Osteoblast (primary cell): ENCODE data around the gene KRT15. TPM values are rescaled to one million over a fixed set of nuclear protein-coding genes. Genes with fewer than 3 reads are reported as not detected.

Experiments used
- DNase-seq: peaks from one replicate; pipeline ENCODE4 v3.0.0; 2011; ENCODE audit warnings: low spot score, mixed read lengths; ENCODE audit not compliant: insufficient read length; ENCODE audit errors: missing footprints
- H2AFZ ChIP-seq: 2 replicates; pipeline ENCODE4 v1.6.0; 2011; ENCODE audit warnings: mild to moderate bottlenecking, low read length
- H3K27ac ChIP-seq: 2 replicates; pipeline ENCODE4 v1.5.1; 2011; ENCODE audit warnings: mild to moderate bottlenecking, low read depth, low read length, moderate library complexity
- H3K27me3 ChIP-seq: 2 replicates; pipeline ENCODE4 v1.6.0; 2012; ENCODE audit warnings: mild to moderate bottlenecking, control low read depth, inconsistent platforms, low read length, moderate library complexity; ENCODE audit not compliant: insufficient read depth
- H3K36me3 ChIP-seq: 2 replicates; pipeline ENCODE4 v1.5.1; 2011; ENCODE audit warnings: mild to moderate bottlenecking, low read length, control low read depth, moderate library complexity; ENCODE audit not compliant: insufficient read depth
- H3K4me1 ChIP-seq: 2 replicates; pipeline ENCODE4 v1.5.1; 2011; ENCODE audit warnings: mild to moderate bottlenecking, low read length, control low read depth, moderate library complexity; ENCODE audit not compliant: insufficient read depth
- H3K4me2 ChIP-seq: 2 replicates; pipeline ENCODE4 v1.6.0; 2011; ENCODE audit warnings: mild to moderate bottlenecking, low read length; ENCODE audit not compliant: insufficient read depth
- H3K4me3 ChIP-seq: fragments of 200-600 bp; sonication (generic); 3 replicates; pipeline ENCODE4 v1.5.1; 2012; ENCODE audit warnings: mild to moderate bottlenecking, low read length, inconsistent platforms; ENCODE audit not compliant: insufficient read depth
- H3K79me2 ChIP-seq: 2 replicates; pipeline ENCODE4 v1.6.0; 2012; ENCODE audit warnings: mild to moderate bottlenecking, low read length, control low read depth, inconsistent platforms; ENCODE audit not compliant: insufficient read depth
- H3K9me3 ChIP-seq: 2 replicates; pipeline ENCODE4 v1.5.1; 2011; ENCODE audit warnings: low read depth, low read length, control low read depth
- H4K20me1 ChIP-seq: 2 replicates; pipeline ENCODE4 v1.6.0; 2012; ENCODE audit warnings: mild to moderate bottlenecking, low read length, control low read depth; ENCODE audit not compliant: insufficient read depth
- CTCF ChIP-seq: IDR thresholded peaks from 2 replicates; pipeline ENCODE4 v1.5.1; 2011; ENCODE audit warnings: mild to moderate bottlenecking, low read depth, low read length, moderate library complexity; ENCODE audit errors: extremely low read depth
- total RNA-seq: library from RNA; depleted of rRNA; stranded (reverse); fragments of >200 nt; gene quantifications from 2 replicates; pipeline ENCODE4 v1.2.3, GENCODE V29; 2012

Gene KRT15
- total RNA-seq, 1 donor = 0.72 TPM

GRCh38 chr17:41505007-41505808 is 13.5 kb downstream of the KRT15 start, which contains the start of gene KRT13:
Gene KRT13, minus strand, starts transcription at chr17:41505612. Its CDS starts 62 bp downstream, at chr17:41505550.
- no peak within 1 kb of the TSS for H2AFZ ChIP-seq
- peaks cover 11% of the 10 kb centered on the region for H3K4me1 ChIP-seq
- H3K4me2 ChIP-seq = no peak within 1 kb of the TSS
- no peaks in the 10 kb centered on the region for H3K79me2 ChIP-seq
- no peak within 1 kb of the TSS for H3K4me3 ChIP-seq
- H4K20me1 ChIP-seq = no peaks in the 10 kb centered on the region
- H3K36me3 ChIP-seq = no peaks in the 10 kb centered on the region
- no peaks in the 10 kb centered on the region for H3K9me3 ChIP-seq
- no peaks in the 10 kb centered on the region for H3K27me3 ChIP-seq
- TF ChIP-seq CTCF = no peak
- H3K27ac ChIP-seq = no peak within 1 kb of the TSS
- no peak for DNase-seq

- no peak overlapping the region for H3K4me3 ChIP-seq
- H3K4me2 ChIP-seq = no peak overlapping the region
- DNase-seq = no peak
- H3K36me3 ChIP-seq = no peaks in the 10 kb centered on the region
- no peaks in the 10 kb centered on the region for H4K20me1 ChIP-seq
- no peak overlapping the region for H3K27ac ChIP-seq
- TF ChIP-seq CTCF = no peak
- no peaks in the 10 kb centered on the region for H3K79me2 ChIP-seq
- H3K27me3 ChIP-seq = no peaks in the 10 kb centered on the region
- no peak overlapping the region for H2AFZ ChIP-seq
- no peaks in the 10 kb centered on the region for H3K9me3 ChIP-seq
- H3K4me1 ChIP-seq = peaks cover 19% of the 10 kb centered on the region
These were observed 14.3 kb downstream of the KRT15 start for GRCh38 chr17:41504246-41504977.

GRCh38 chr17:41503202-41503601 is 15.5 kb downstream of the KRT15 start:
- H3K79me2 ChIP-seq = no peaks in the 10 kb centered on the region
- no peaks in the 10 kb centered on the region for H4K20me1 ChIP-seq
- no peak for DNase-seq
- H3K27ac ChIP-seq = no peak overlapping the region
- peaks cover 21% of the 10 kb centered on the region for H3K4me1 ChIP-seq
- no peaks in the 10 kb centered on the region for H3K27me3 ChIP-seq
- H3K9me3 ChIP-seq = no peaks in the 10 kb centered on the region
- no peak for TF ChIP-seq CTCF
- no peak overlapping the region for H3K4me3 ChIP-seq
- no peaks in the 10 kb centered on the region for H3K36me3 ChIP-seq
- H3K4me2 ChIP-seq = no peak overlapping the region
- H2AFZ ChIP-seq = no peak overlapping the region
